Skeletal muscle tissue (tissue), 4 donors: ENCODE measurements around the gene RNF212B. TPM values are rescaled to one million over a fixed set of nuclear protein-coding genes. Genes with fewer than 3 reads are reported as not detected.
"Not testable (repeated sequence)": the region's sequence is repeated elsewhere in the genome, so short reads cannot be mapped to it uniquely, and the experiment has no call there.

Experiments used
- H3K27ac ChIP-seq: one replicate; pipeline ENCODE4 v1.7.0; 2013; ENCODE audit warnings: mild to moderate bottlenecking, low read depth, low read length, inconsistent platforms
- H3K27me3 ChIP-seq, 3 donors: one replicate each; pipeline ENCODE4 v1.7.0; 2013; ENCODE audit warnings: low read length in 3 of 3; ENCODE audit not compliant: control insufficient read depth in 3 of 3, insufficient read depth in 3 of 3
- H3K36me3 ChIP-seq, 3 donors: one replicate each; pipeline ENCODE4 v1.7.0; 2013; ENCODE audit warnings: low read length in 3 of 3; ENCODE audit not compliant: control insufficient read depth in 3 of 3, insufficient read depth in 3 of 3
- H3K4me1 ChIP-seq, 3 donors: one replicate each; pipeline ENCODE4 v1.7.0; 2013; ENCODE audit warnings: low read length in 3 of 3, mild to moderate bottlenecking in 3 of 3; ENCODE audit not compliant: control insufficient read depth in 3 of 3, insufficient read depth in 3 of 3
- H3K4me3 ChIP-seq, 3 donors: one replicate each; pipeline ENCODE4 v1.7.0; 2013; ENCODE audit warnings: low read length in 3 of 3
- H3K9ac ChIP-seq, 3 donors: one replicate each; pipeline ENCODE4 v1.7.0; 2013; ENCODE audit warnings: low read length in 3 of 3, mild to moderate bottlenecking in 3 of 3, moderate library complexity in 2 of 3, low read depth in 1 of 3
- H3K9me3 ChIP-seq, 3 donors: one replicate each; pipeline ENCODE4 v1.7.0; 2013; ENCODE audit warnings: low read length in 3 of 3; ENCODE audit not compliant: control insufficient read depth in 3 of 3
- total RNA-seq: library from RNA; depleted of rRNA; stranded (reverse); fragments of >200 nt; gene quantifications from one replicate; pipeline ENCODE4 v1.2.3, GENCODE V29; 2014
- donor health status: Osteomylitis.

RNF212B gene, protein sequence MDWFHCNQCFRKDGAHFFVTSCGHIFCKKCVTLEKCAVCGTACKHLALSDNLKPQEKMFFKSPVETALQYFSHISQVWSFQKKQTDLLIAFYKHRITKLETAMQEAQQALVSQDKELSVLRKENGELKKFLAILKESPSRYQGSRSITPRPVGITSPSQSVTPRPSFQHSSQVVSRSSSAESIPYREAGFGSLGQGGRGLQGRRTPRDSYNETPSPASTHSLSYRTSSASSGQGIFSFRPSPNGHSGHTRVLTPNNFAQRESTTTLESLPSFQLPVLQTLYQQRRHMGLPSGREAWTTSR
- total RNA-seq: not detected

DNA sequence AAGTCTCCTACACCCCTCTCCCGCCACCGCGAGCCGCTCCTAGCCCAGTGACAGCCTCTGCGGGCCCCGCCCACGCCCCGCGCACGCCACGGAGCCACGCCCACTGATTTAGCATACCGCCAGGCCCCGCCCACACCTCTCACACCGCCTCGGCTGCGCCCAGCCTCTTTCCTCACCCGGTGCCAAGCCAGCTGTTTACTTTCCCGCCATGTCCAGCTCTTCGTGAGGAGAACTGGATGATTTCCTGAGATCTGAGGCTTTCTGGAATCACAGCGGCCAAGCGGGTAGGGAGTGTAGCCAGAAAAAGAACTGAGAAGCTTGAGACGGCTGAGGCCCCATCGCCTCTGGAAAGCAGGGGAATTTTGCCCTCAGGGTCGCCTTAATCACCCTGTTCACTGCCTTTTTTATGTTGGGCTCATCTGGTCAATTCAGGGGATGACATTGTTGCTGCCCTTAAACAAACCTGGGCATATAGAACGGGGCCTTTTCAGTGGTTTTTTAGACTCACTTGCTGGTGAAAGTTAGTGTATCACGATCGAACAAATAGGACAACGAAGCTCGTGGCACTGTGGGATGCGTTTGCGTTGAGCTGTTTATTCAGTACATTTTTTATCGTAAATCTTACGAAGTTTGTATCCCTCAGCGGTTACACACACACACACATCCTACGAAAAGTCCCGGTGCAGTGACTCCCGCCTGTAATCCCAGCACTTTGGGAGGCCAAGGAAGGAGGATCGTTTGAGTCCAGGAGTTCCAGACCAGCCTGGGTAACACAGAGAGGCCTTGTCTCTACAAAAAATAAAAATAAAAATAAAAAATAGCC lies at the start of gene RNF212B:
RNF212B (plus strand) TSS at position 165 of the 823 bp plus-strand sequence. CDS start 2,410 bp downstream, outside the sequence.
- peak within 1 kb of the TSS in 1 of 3 donors; percentile 16 for H3K9ac ChIP-seq
- H3K27me3 ChIP-seq: peaks cover 0 to 6% (median 3%) of the 10 kb centered on the region in 3 donors

DNA sequence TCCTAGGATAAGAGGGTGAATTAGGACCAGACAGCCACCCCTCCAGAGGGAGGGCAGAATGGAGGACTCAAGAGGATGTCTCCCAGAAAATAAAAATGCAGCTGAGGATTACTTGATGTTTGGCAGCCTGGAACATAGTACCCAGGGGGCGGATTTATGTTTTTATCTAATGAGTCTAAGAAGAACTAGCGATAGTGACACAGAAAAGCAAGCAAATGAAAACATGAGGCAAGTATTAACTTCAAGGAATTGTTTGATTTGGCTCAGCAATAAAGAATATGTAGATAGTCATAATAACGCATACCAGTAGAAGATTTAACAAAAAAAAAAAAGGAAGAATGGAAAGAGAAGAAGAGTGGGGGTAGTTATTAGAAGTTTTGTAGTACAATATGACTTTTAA lies 44.3 kb upstream of the RNF212B start:
- H3K9me3 ChIP-seq: no peaks in the 10 kb centered on the region
- no peaks in the 10 kb centered on the region for H3K36me3 ChIP-seq
- no peak overlapping the region for H3K4me3 ChIP-seq
- H3K27me3 ChIP-seq: no peaks in the 10 kb centered on the region
- H3K27ac ChIP-seq: no peak overlapping the region
- H3K9ac ChIP-seq: no peak overlapping the region
- no peaks in the 10 kb centered on the region for H3K4me1 ChIP-seq

More for the DNA sequence above, at the start of gene RNF212B:
- Histone ChIP-seq H3K27ac (no peak within 1 kb of the TSS), H3K36me3 (no peaks in the 10 kb centered on the region), H3K4me1 (peaks cover 4 to 7% (median 5%) of the 10 kb centered on the region in 3 donors), H3K4me3 (peak within 1 kb of the TSS in 2 of 3 donors; percentile 58 to 59), H3K9me3 (no peaks in the 10 kb centered on the region)

DNA sequence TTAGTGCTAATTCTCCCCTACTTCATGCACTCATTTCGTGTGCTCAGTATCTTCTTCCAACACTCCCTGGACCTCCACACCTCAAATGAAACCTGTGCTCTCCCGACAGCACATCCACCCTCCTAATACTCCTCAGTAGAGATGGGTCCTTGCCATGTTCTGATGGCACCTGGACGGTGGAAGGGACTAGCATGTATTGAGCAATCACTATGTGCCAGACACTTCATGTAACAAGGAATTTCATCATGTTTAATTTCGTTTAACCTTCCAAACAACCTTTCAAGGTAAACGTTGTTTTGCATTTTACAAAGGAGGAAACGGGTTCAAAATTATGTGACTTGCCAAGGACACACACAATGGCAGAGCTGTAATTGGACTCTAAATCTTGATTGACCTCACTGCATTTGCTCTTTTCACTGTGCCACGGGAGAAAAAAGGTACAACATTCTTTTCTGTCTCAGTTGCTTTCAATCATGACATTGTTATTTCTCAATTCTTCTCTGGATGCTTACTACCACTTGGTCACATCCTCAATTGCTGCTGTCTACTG lies 42.1 kb upstream of the RNF212B start:
- no peak overlapping the region for H3K4me3 ChIP-seq
- no peaks in the 10 kb centered on the region for H3K4me1 ChIP-seq
- no peaks in the 10 kb centered on the region for H3K27me3 ChIP-seq
- no peak overlapping the region for H3K27ac ChIP-seq
- H3K9ac ChIP-seq: no peak overlapping the region
- H3K9me3 ChIP-seq: no peaks in the 10 kb centered on the region
- no peaks in the 10 kb centered on the region for H3K36me3 ChIP-seq

- H3K9me3 ChIP-seq, H3K4me3 ChIP-seq, H3K9ac ChIP-seq, H3K27ac ChIP-seq, H3K27me3 ChIP-seq, H3K4me1 ChIP-seq, H3K36me3 ChIP-seq: not testable (repeated sequence)
Measured at GRCh38 chr14:23196487-23196886, 41.2 kb upstream of the RNF212B start.

DNA sequence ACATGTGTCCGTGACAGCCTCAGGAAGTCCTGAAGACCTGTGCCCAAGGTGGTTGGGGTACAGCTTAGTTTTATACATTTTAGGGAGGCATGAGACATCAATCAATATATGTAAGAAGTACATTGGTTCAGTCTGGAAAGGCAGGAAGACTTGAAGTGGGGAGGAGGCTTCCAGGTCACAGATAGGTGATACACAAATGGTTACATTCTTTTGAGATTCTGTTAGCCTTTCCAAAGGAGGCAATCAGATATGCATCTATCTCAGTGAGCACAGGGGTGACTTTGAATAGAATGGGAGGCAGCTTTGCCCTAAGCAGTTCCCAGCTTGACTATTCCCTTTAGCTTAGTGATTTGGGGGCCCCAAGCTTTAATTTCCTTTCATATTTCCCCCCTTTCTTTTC lies 38.6 kb upstream of the RNF212B start:
- H3K9ac ChIP-seq, H3K4me1 ChIP-seq, H3K27me3 ChIP-seq, H3K4me3 ChIP-seq, H3K27ac ChIP-seq, H3K9me3 ChIP-seq, H3K36me3 ChIP-seq: not testable (repeated sequence)

DNA sequence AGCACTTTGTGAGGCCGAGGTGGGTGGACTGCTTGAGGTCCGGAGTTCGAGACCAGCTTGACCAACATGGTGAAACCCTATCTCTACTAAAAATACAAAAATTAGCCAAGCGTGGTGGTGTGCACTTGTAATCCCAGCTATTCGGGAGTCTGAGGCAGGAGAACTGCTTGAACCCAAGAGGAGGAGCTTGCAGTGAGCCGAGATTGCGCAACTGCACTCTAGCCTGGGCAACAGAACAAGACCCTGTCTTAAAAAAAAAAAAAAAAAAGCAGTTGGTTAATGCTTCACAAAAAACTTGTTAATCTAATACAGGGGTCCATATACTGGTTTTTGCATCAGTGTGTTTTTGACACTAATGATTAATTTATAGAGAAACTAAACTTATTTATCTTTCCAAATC lies 35.7 kb upstream of the RNF212B start:
- Histone ChIP-seq H3K9me3 (no peaks in the 10 kb centered on the region), H3K9ac (no peak overlapping the region), H3K27me3 (no peaks in the 10 kb centered on the region)

GRCh38 chr14:23206422-23207145 lies 31.2 kb upstream of the RNF212B start:
- H3K27ac ChIP-seq: no peak overlapping the region
- no peaks in the 10 kb centered on the region for H3K27me3 ChIP-seq
- H3K9me3 ChIP-seq: no peaks in the 10 kb centered on the region
- no peaks in the 10 kb centered on the region for H3K36me3 ChIP-seq
- no peak overlapping the region for H3K9ac ChIP-seq
- no peak overlapping the region for H3K4me3 ChIP-seq
- H3K4me1 ChIP-seq: no peaks in the 10 kb centered on the region

More for the DNA sequence above, 35.7 kb upstream of the RNF212B start:
- Histone ChIP-seq H3K27ac (no peak overlapping the region), H3K36me3 (no peaks in the 10 kb centered on the region), H3K4me1 (no peaks in the 10 kb centered on the region), H3K4me3 (no peak overlapping the region)

GRCh38 chr14:23207146-23207540 lies 30.6 kb upstream of the RNF212B start:
- no peak overlapping the region for H3K27ac ChIP-seq
- H3K4me1 ChIP-seq: no peaks in the 10 kb centered on the region
- no peak overlapping the region for H3K9ac ChIP-seq
- H3K27me3 ChIP-seq: no peaks in the 10 kb centered on the region
- no peak overlapping the region for H3K4me3 ChIP-seq
- H3K9me3 ChIP-seq: no peaks in the 10 kb centered on the region
- no peaks in the 10 kb centered on the region for H3K36me3 ChIP-seq

DNA sequence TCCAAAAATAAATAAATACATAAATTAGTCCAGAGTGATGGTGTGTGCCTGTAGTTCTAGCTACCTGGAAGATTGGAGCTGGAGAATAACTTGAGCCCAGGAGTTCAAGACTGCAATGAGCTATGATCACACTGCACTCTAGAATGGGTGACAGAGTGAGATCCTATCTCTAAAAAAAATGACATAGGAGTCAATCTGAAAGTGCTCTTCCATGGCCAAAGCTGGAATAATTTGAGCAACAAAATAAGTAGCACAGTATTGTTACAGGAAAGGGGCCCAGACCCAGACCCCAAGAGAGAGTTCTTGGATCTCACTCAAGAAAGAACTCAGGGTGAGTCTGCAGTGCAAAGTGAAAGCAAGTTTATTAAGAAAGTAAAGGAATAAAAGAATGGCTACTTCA lies 29.4 kb upstream of the RNF212B start:
- Histone ChIP-seq H3K4me1 (no peaks in the 10 kb centered on the region), H3K9ac (no peak overlapping the region), H3K4me3 (no peak overlapping the region)

More for the DNA sequence above, 29.4 kb upstream of the RNF212B start:
- H3K27me3 ChIP-seq: no peaks in the 10 kb centered on the region
- H3K9me3 ChIP-seq: no peaks in the 10 kb centered on the region
- no peaks in the 10 kb centered on the region for H3K36me3 ChIP-seq
- no peak overlapping the region for H3K27ac ChIP-seq
